Testis (tissue), 2 donors: ENCODE measurements around the gene SZT2.

Experiments used
- POLR2A ChIP-seq: fragments of 450-650 bp; IDR thresholded peaks from one replicate; pipeline ENCODE4 v1.6.1; 2017; ENCODE audit warnings: antibody characterized with exemption, mild to moderate bottlenecking, moderate library complexity
- TF ChIP-seq, protein P1 (sequence below), 3 experiments: fragments of 450-650 bp in 2 of 3; fragments of 200-600 bp in 1 of 3; sonication (generic) in 1 of 3; IDR thresholded peaks; one replicate each; pipeline ENCODE4 v1.5.1; 2016 to 2019; ENCODE audit warnings: antibody characterized with exemption in 3 of 3, mild to moderate bottlenecking in 2 of 3, moderate library complexity in 1 of 3

DNA sequence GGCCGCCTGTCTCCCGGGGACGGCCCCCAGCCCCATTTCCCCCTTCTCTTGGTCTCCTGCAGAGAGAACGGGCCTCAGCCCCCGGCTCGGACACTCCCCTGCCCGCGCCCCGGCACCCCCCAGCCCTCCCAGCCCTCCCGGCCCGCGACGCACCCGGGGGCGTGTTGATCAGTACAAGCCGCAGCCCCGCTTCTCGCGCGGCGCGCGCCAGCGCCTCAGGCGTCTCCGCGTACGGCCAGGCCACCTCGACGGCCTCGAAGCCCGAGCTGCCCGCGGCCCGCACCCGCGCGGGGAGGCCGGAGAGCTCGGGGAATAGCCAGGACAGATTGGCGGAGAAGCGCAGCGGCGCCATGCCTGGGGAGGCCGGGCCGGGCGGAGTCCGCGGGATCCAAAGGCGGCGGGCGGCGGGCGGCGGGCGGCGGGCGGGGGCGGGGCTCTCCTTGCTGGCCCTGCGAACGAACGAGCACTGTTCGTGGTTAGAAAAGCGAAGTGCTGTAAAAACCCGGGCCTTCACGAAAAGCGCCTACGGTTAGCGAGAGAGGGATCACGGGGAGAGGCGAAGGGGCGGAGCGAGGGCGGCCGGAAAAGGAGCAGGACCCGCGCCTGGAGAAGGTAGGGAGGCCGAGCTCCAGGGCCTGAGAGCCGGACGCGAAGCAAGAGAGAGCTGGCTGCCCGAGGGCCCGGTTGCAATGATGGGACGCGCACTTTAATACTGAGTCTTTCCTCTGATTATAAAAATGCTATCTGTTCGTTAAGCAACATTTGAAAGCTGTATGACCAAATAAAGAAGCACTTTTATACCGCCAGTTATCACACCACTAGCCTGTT lies 64.0 kb downstream of the SZT2 start, which contains the start of gene HYI:
- TF ChIP-seq, protein P1, sequence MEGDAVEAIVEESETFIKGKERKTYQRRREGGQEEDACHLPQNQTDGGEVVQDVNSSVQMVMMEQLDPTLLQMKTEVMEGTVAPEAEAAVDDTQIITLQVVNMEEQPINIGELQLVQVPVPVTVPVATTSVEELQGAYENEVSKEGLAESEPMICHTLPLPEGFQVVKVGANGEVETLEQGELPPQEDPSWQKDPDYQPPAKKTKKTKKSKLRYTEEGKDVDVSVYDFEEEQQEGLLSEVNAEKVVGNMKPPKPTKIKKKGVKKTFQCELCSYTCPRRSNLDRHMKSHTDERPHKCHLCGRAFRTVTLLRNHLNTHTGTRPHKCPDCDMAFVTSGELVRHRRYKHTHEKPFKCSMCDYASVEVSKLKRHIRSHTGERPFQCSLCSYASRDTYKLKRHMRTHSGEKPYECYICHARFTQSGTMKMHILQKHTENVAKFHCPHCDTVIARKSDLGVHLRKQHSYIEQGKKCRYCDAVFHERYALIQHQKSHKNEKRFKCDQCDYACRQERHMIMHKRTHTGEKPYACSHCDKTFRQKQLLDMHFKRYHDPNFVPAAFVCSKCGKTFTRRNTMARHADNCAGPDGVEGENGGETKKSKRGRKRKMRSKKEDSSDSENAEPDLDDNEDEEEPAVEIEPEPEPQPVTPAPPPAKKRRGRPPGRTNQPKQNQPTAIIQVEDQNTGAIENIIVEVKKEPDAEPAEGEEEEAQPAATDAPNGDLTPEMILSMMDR (IDR thresholded peaks at IDR 0.05), result no peak
- no peak for TF ChIP-seq POLR2A
